Astrocyte of the hippocampus (primary cell): ENCODE data around the gene CD1E.
"Not testable (repeated sequence)": the region's sequence is repeated elsewhere in the genome, so short reads cannot be mapped to it uniquely, and the experiment has no call there.

Experiments used
- DNase-seq: peaks from one replicate; pipeline ENCODE4 v3.0.0; 2011; ENCODE audit warnings: low read depth, low spot score

CD1E gene

DNA sequence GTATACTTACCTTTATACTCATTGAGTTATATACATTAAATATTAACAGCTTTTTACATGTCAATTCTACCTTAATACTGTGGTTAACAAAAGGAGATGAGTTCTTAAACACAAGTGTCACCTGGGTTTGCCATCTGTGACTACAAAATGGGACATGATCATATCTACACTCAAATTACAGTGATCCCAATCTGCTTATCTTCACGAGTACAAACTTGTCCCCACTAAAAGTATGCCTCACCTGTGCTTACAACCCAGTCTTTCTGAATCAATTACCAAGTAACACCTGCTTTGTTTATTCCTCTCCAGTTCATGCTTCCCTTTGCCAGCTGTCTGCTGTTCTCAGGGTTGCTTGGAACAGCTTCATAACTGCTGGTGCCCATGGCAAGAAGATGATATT, 8.8 kb downstream of the CD1E start:
- no peak for DNase-seq

DNA sequence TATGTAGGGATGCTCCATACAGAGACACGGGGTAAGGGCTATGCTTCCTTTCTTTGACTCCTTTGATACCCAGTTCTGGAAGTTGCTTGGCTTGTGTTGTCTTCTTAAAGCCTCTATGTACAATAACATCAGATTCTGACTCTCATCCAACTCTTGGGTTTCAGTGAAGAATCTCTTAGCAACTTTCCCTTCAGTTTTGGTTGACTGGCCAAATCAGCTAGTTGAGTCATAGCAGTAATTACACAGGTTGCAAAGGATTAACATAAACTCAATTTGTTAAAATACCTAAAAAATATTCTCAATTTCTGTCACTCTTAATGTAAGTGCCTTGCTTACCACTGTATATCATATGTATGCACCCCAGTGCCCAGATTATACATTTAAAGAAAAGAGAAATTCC, 9.2 kb downstream of the CD1E start:
- no peak for DNase-seq

DNA sequence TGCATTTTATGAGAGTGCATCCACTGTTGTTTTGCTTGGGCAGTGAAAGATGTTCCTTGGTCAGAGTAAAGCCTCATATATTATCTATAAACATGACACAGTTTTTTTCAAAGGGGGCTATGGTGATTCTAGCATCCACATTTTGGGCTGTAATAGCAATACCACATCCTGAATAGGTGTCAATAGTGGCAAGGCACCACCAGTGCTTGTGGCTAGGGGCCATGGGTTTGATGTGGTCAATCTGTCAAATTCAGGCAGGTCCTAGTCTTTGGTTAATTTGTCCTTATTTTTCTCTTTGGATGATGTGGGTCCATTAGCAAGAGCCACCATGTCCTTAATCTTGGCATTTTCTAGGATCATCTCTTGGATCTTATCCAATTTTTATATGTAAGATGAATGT, 13.1 kb downstream of the CD1E start:
- DNase-seq: no peak

GRCh38 chr1:158371188-158371953, 17.7 kb downstream of the CD1E start:
- DNase-seq: no peak

DNA sequence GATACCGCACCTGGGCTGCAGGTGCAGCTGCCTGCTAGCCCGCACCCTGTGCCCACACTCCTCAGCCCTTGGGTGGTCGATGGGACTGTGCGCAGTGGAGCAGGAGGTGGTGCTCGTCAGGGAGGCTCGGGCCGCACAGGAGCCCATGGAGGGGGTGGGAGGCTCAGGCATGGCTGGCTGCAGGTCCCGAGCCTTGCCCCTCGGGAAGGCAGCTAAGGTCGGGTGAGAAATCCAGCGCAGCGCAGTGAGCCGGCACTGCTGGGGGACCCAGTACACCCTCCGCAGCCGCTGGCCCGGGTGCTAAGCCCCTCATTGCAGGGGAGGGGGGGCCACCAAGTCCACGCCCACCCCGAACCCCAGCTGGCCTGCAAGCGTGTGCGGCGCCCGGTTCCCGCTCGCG, 20.4 kb downstream of the CD1E start:
- DNase-seq: not testable (repeated sequence)

- no peak for DNase-seq
Observed at GRCh38 chr1:158374860-158375259, 21.2 kb downstream of the CD1E start.

DNA sequence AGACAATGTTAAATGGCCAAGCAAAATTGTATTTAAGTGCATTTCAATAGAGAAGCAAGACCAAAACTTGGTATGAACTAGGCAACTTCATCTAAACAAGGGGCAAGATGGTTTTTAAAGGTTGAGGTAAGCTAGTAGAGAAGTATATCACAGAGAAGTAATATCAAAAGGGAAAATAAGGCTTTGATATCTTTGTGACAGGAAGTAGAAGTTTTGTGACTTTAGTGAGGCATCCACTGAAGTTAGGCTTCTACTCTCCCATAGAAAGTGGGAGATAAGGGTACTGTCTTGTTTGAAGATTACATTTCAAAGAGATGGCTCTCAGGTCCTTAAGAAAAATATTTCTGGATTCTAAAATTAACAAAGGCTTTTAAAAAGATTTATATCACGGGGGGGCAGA, 36.6 kb downstream of the CD1E start:
- no peak for DNase-seq

DNA sequence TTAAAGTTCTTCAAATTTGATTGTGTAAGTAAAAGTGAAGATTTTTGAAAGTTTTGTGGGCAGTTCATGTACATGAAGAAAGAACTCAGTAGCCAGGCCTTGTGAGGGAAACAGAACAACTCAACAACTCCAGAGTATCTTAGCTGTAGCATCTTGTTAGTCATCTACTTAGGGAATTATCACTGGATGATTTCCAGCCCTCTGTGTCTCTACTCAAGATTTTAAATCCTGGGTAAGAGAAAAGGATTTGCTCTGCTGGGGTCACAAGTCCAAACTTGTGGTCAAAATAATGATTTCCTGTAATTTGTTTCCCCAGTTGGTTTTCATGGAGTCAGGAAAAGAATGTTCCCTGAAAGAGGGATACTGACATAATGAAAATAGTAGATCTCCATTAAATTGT, 37.4 kb downstream of the CD1E start:
- no peak for DNase-seq

- no peak for DNase-seq
Observed at GRCh38 chr1:158393476-158393875, 39.8 kb downstream of the CD1E start.

- DNase-seq: no peak
Observed at GRCh38 chr1:158396646-158397045, 43.0 kb downstream of the CD1E start.

- DNase-seq: no peak
Observed at GRCh38 chr1:158398818-158399514, 45.3 kb downstream of the CD1E start, which contains the start of gene OR10T2. Gene OR10T2 (minus strand): TSS chr1:158399466. CDS start chr1:158399466, 0 bp downstream.

DNA sequence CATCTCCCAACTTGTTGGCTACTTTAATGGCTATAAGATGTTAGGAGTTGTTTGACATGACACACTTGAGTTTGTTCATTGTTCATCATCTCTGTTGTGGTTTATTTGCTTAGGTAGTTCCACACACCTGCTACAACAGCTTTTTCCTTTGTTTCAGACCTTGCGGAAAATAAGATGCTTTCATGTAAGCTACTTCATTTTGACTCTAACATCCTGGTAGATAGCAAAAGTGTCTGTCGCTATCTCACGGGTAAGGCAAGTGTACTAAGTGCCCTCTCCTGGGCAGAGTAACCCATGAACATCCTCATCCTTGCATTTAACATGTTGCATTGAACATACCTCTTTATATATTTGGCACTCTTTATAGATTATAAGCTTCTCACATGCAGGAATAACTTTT, 47.2 kb downstream of the CD1E start:
- DNase-seq: no peak

GRCh38 chr1:158407092-158407491, 53.4 kb downstream of the CD1E start:
- no peak for DNase-seq
